IMR-90 (cell line): ENCODE results near the gene TRAPPC3. TPM values are rescaled to one million over a fixed set of nuclear protein-coding genes. Genes with fewer than 3 reads are reported as not detected.

ENCODE experiments used
- ATAC-seq: fragments of 200-7000 bp; cut with Tn5 transposase; 2 replicates; pipeline ENCODE4 v1.9.1; 2020; ENCODE audit warnings: low read depth, mild to moderate bottlenecking, moderate library complexity
- BruUV-seq: library from RNA; stranded (reverse); fragments of 400-500 nt; replicated peaks from 2 replicates; lab custom pipeline; 2021; lab: Mats Ljungman, UMichigan
- CTCF ChIA-PET: fragments of 300-600 bp; formaldehyde crosslinking; extraction: SDS; loops from one replicate; lab custom pipeline; 2021; ENCODE audit warnings: antibody characterized with exemption; lab: Yijun Ruan, JAX
- POLR2A ChIA-PET: fragments of 300-600 bp; sonication (Branson Sonifier 250); formaldehyde crosslinking; loops from one replicate; lab custom pipeline; 2022; ENCODE audit warnings: antibody characterized with exemption; ENCODE audit not compliant: unreplicated experiment; lab: Charles Lee
- DNase-seq: peaks from one replicate; pipeline ENCODE4 v3.0.0; 2013
- H2AFZ ChIP-seq: replicated peaks from 2 replicates; pipeline ENCODE3; 2013; ENCODE audit warnings: low read length, mild to moderate bottlenecking; ENCODE audit not compliant: poor library complexity
- H2AK5ac ChIP-seq: 2 replicates; pipeline ENCODE4 v1.6.1; 2013; ENCODE audit warnings: low read depth, low read length, inconsistent platforms
- H2AK9ac ChIP-seq: replicated peaks from 2 replicates; pipeline ENCODE3; 2013; ENCODE audit warnings: mild to moderate bottlenecking, low read depth, low read length, moderate library complexity; ENCODE audit not compliant: poor library complexity
- H2BK120ac ChIP-seq: 2 replicates; pipeline ENCODE4 v1.6.1; 2013; ENCODE audit warnings: low read depth, low read length, inconsistent platforms
- H2BK15ac ChIP-seq: 3 replicates; pipeline ENCODE4 v1.6.1; 2013; ENCODE audit warnings: low read depth, low read length, inconsistent platforms
- H2BK20ac ChIP-seq: 2 replicates; pipeline ENCODE4 v1.6.1; 2013; ENCODE audit warnings: low read depth, mild to moderate bottlenecking, inconsistent platforms, low read length, moderate library complexity
- H2BK5ac ChIP-seq: 2 replicates; pipeline ENCODE4 v1.6.1; 2013; ENCODE audit warnings: mild to moderate bottlenecking, low read depth, low read length, inconsistent platforms; ENCODE audit not compliant: poor library complexity, severe bottlenecking
- H3K14ac ChIP-seq: replicated peaks from 2 replicates; pipeline ENCODE4 v1.6.1; 2013; ENCODE audit warnings: low read depth, low read length, inconsistent platforms
- H3K18ac ChIP-seq: 2 replicates; pipeline ENCODE4 v1.6.1; 2013; ENCODE audit warnings: low read depth, low read length, control low read depth
- H3K23ac ChIP-seq: 2 replicates; pipeline ENCODE4 v1.6.1; 2013; ENCODE audit warnings: low read depth, low read length, inconsistent platforms
- H3K27ac ChIP-seq: 2 replicates; pipeline ENCODE4 v1.5.1; 2013; ENCODE audit warnings: mild to moderate bottlenecking, control low read depth, low read length; ENCODE audit not compliant: insufficient read depth
- H3K27me3 ChIP-seq: 2 replicates; pipeline ENCODE4 v1.6.1; 2013; ENCODE audit warnings: low read length; ENCODE audit not compliant: control insufficient read depth, insufficient read depth
- H3K36me3 ChIP-seq: 2 replicates; pipeline ENCODE4 v1.6.1; 2013; ENCODE audit warnings: low read length, mixed read lengths; ENCODE audit not compliant: control insufficient read depth, insufficient read depth
- H3K4ac ChIP-seq: 2 replicates; pipeline ENCODE4 v1.6.1; 2013; ENCODE audit warnings: low read depth, low read length, inconsistent platforms
- H3K4me1 ChIP-seq: 2 replicates; pipeline ENCODE4 v1.6.1; 2013; ENCODE audit warnings: low read length, mixed read lengths; ENCODE audit not compliant: control insufficient read depth, insufficient read depth
- H3K4me2 ChIP-seq: 2 replicates; pipeline ENCODE4 v1.6.1; 2013; ENCODE audit warnings: low read depth, mild to moderate bottlenecking, control low read depth, low read length, moderate library complexity
- H3K4me3 ChIP-seq: 2 replicates; pipeline ENCODE4 v1.5.1; 2013; ENCODE audit warnings: low read depth, mild to moderate bottlenecking, control low read depth, low read length, moderate library complexity; ENCODE audit not compliant: insufficient read depth
- H3K56ac ChIP-seq: 2 replicates; pipeline ENCODE4 v1.6.1; 2013; ENCODE audit warnings: low read length, inconsistent platforms; ENCODE audit not compliant: insufficient read depth; ENCODE audit errors: extremely low read depth
- H3K79me1 ChIP-seq, 2 experiments: 2 replicates each; pipeline ENCODE4 v1.6.1; 2013; ENCODE audit warnings: low read length in 2 of 2, inconsistent platforms in 1 of 2, low read depth in 1 of 2
- H3K9ac ChIP-seq: 2 replicates; pipeline ENCODE4 v1.6.1; 2013; ENCODE audit warnings: low read depth, low read length, control low read depth
- H3K9me1 ChIP-seq: 2 replicates; pipeline ENCODE4 v1.6.1; 2013; ENCODE audit warnings: low read length, inconsistent platforms; ENCODE audit not compliant: insufficient read depth
- H3K9me3 ChIP-seq: 2 replicates; pipeline ENCODE4 v1.6.1; 2013; ENCODE audit warnings: low read length; ENCODE audit not compliant: control insufficient read depth, insufficient read depth
- H4K20me1 ChIP-seq: 2 replicates; pipeline ENCODE4 v1.6.1; 2013; ENCODE audit warnings: low read length, inconsistent platforms; ENCODE audit not compliant: insufficient read depth
- H4K5ac ChIP-seq: 2 replicates; pipeline ENCODE4 v1.6.1; 2013; ENCODE audit warnings: mild to moderate bottlenecking, low read depth, low read length, control low read depth
- H4K8ac ChIP-seq, 2 experiments: 2 replicates each; pipeline ENCODE4 v1.6.1; 2013; ENCODE audit warnings: low read depth in 2 of 2, low read length in 2 of 2, control low read depth in 1 of 2, inconsistent platforms in 1 of 2
- H4K91ac ChIP-seq: 2 replicates; pipeline ENCODE4 v1.6.1; 2013; ENCODE audit warnings: low read depth, low read length, inconsistent platforms; ENCODE audit not compliant: insufficient read depth
- BHLHE40 ChIP-seq: fragments of 150-350 bp; IDR thresholded peaks from 2 replicates; pipeline ENCODE4 v1.6.1; 2016; ENCODE audit warnings: mild to moderate bottlenecking, low read depth, low read length
- CEBPB ChIP-seq: IDR thresholded peaks from 2 replicates; pipeline ENCODE4 v1.6.1; 2012; ENCODE audit warnings: low read depth, low read length, improper control_type of control experiment
- FOS ChIP-seq: fragments of 150-350 bp; IDR thresholded peaks from 2 replicates; pipeline ENCODE4 v1.6.1; 2016; ENCODE audit warnings: low read depth, low read length
- MAFK ChIP-seq: IDR thresholded peaks from 2 replicates; pipeline ENCODE4 v1.6.1; 2012; ENCODE audit warnings: low read depth, low read length, improper control_type of control experiment
- MXI1 ChIP-seq: IDR thresholded peaks from 2 replicates; pipeline ENCODE4 v1.6.1; 2012; ENCODE audit warnings: low read depth, mild to moderate bottlenecking, low read length, moderate library complexity, borderline replicate concordance
- RAD21 ChIP-seq: IDR thresholded peaks from 2 replicates; pipeline ENCODE4 v1.6.1; 2012; ENCODE audit warnings: low read length, improper control_type of control experiment
- RCOR1 ChIP-seq: IDR thresholded peaks from 2 replicates; pipeline ENCODE4 v1.6.1; 2012; ENCODE audit warnings: mild to moderate bottlenecking, low read length, improper control_type of control experiment; ENCODE audit not compliant: insufficient replicate concordance
- SMC3 ChIP-seq: fragments of 150-350 bp; IDR thresholded peaks from 2 replicates; pipeline ENCODE4 v1.6.1; 2016; ENCODE audit warnings: low read depth, mild to moderate bottlenecking, antibody characterized with exemption, low read length, moderate library complexity
- WGBS, 2 experiments: methylation state at CpG; one replicate each; pipeline versions ENCODE4 v1.1.5 to v1.1.7; 2013; ENCODE audit warnings: missing lambda C conversion rate in 2 of 2; ENCODE audit not compliant: insufficient read length in 1 of 2; ENCODE audit errors: extremely low coverage in 2 of 2; 5-methylcytosine and 5-hydroxymethylcytosine counted together
- dilution Hi-C: fragments of 300-500 bp; cut with HindIII; formaldehyde crosslinking; loops from one replicate; pipeline ENCODE4 v1.14.3; 2018; ENCODE audit warnings: low sequenced_read_pairs; ENCODE audit not compliant: unreplicated experiment
- in situ Hi-C: fragments of 300-500 bp; cut with MboI; formaldehyde crosslinking; loops from 3 replicates; pipeline ENCODE4 v1.14.3; 2019; ENCODE audit warnings: low sequenced_read_pairs, inconsistent platforms, mixed read lengths
- intact Hi-C: fragments of 100-400 bp; cut with micrococcal nuclease; formaldehyde crosslinking; loops from 2 replicates; pipeline ENCODE4 v1.10.0; 2022
- polyA plus RNA-seq, 3 experiments: library from polyadenylated mRNA; depleted of rRNA; stranded (reverse); fragments of >200 nt; gene quantifications; 2 replicates each; pipeline ENCODE4 v1.2.3, GENCODE V29; 2012; ENCODE audit warnings: low replicate concordance in 1 of 3
- total RNA-seq: library from RNA; depleted of rRNA; stranded (reverse); fragments of >200 nt; gene quantifications from 2 replicates; pipeline ENCODE4 v1.2.3, GENCODE V29; 2012
- TF ChIP-seq, protein P1 (sequence below): conservative IDR thresholded peaks from 2 replicates; pipeline ENCODE4 v1.5.1; 2012; ENCODE audit warnings: mild to moderate bottlenecking, low read depth, low read length, improper control_type of control experiment
- TF ChIP-seq, protein P2 (sequence below): fragments of 150-350 bp; IDR thresholded peaks from 2 replicates; pipeline ENCODE4 v1.6.1; 2017; ENCODE audit warnings: mild to moderate bottlenecking, antibody characterized with exemption, low read length, low read depth

Gene TRAPPC3
- total and polyA plus RNA-seq, 2 of the 4 experiments (the other 2 are of a cell fraction), result 76.0 to 77.8 TPM

DNA sequence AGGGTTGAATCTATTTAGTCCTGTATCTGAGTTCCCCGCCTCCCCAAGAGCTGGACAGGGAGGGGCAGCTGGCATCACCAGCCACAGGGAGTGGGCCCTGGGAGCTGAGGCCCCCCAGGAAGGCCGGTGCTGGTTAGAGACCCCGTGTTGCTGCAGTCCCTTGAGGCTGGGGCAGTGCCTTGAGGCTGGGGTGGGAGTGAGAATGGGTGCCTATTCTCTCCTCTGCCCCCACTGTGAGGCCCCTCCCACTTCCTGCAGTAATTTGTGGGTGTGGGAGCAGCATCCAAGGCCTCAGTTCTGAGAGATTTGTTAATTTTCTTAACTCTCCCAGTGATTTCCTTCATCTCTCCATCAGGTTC, 2.5 kb upstream of the TRAPPC3 start:
- peak overlapping the region; percentile 63 for H3K27ac ChIP-seq
- ChIA-PET CTCF (no interaction called here), POLR2A (no interaction called here)
- in situ Hi-C loops (loop anchor here (5.0 kb wide), 1 partner anchor 135 kb away; no protein-coding TSS in a partner anchor), dilution Hi-C loops (no loop called here), intact Hi-C loops (no loop called here)
- peak overlapping the region; percentile 91 for H2AFZ ChIP-seq
- no peaks in the 10 kb centered on the region for H3K9me3 ChIP-seq
- no peak overlapping the region for H3K4me3 ChIP-seq
- H3K14ac ChIP-seq, result peak overlapping the region; percentile 85
- peak overlapping the region; percentile 81 for H4K91ac ChIP-seq
- ATAC-seq, result no peak
- TF ChIP-seq, protein P1, sequence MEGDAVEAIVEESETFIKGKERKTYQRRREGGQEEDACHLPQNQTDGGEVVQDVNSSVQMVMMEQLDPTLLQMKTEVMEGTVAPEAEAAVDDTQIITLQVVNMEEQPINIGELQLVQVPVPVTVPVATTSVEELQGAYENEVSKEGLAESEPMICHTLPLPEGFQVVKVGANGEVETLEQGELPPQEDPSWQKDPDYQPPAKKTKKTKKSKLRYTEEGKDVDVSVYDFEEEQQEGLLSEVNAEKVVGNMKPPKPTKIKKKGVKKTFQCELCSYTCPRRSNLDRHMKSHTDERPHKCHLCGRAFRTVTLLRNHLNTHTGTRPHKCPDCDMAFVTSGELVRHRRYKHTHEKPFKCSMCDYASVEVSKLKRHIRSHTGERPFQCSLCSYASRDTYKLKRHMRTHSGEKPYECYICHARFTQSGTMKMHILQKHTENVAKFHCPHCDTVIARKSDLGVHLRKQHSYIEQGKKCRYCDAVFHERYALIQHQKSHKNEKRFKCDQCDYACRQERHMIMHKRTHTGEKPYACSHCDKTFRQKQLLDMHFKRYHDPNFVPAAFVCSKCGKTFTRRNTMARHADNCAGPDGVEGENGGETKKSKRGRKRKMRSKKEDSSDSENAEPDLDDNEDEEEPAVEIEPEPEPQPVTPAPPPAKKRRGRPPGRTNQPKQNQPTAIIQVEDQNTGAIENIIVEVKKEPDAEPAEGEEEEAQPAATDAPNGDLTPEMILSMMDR, result no peak
- TF ChIP-seq MXI1 (no peak), CEBPB (no peak), RAD21 (no peak), FOS (no peak), RCOR1 (no peak), SMC3 (no peak), MAFK (no peak), BHLHE40 (no peak)
- TF ChIP-seq, protein P2, sequence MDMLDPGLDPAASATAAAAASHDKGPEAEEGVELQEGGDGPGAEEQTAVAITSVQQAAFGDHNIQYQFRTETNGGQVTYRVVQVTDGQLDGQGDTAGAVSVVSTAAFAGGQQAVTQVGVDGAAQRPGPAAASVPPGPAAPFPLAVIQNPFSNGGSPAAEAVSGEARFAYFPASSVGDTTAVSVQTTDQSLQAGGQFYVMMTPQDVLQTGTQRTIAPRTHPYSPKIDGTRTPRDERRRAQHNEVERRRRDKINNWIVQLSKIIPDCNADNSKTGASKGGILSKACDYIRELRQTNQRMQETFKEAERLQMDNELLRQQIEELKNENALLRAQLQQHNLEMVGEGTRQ, result no peak
- peak overlapping the region; percentile 85; the same call in 1 of the 2 replicates for H2BK20ac ChIP-seq
- peak overlapping the region; percentile 83; the same call in 1 of the 2 replicates for H3K23ac ChIP-seq
- H3K9ac ChIP-seq, result no peak overlapping the region; the same call in 1 of the 2 replicates
- peak overlapping the region; percentile 74 for H4K5ac ChIP-seq
- H2BK120ac ChIP-seq, result peak overlapping the region; percentile 88
- H3K79me1 ChIP-seq, result peaks cover 12 to 49% of the 10 kb centered on the region in 2 experiments; a peak in 3 of 4 replicates
- H2AK9ac ChIP-seq, result peak overlapping the region; percentile 83
- H3K9me1 ChIP-seq, result peaks cover 20% of the 10 kb centered on the region
- no peak overlapping the region; the same call in 1 of the 2 replicates for H3K56ac ChIP-seq
- no TSS peak for BruUV-seq
- H4K8ac ChIP-seq, result peak overlapping the region; percentile 17 to 92; a peak in 3 of 4 replicates
- H3K4ac ChIP-seq, result peak overlapping the region; percentile 95
- peaks cover 22% of the 10 kb centered on the region for H3K4me1 ChIP-seq
- H3K18ac ChIP-seq, result peak overlapping the region; percentile 59; the same call in 1 of the 2 replicates
- H2BK5ac ChIP-seq, result peak overlapping the region; percentile 83
- WGBS, 2 experiments, result no CpG with 5 or more reads among the region's 3 CpGs
- H3K36me3 ChIP-seq, result no peaks in the 10 kb centered on the region
- H3K27me3 ChIP-seq, result no peaks in the 10 kb centered on the region
- peaks cover 8% of the 10 kb centered on the region for H4K20me1 ChIP-seq
- no peak overlapping the region for H3K4me2 ChIP-seq
- DNase-seq, result no peak
- peak overlapping the region; percentile 74; the same call in 2 of the 3 replicates for H2BK15ac ChIP-seq
- H2AK5ac ChIP-seq, result peak overlapping the region; percentile 97; the same call in 1 of the 2 replicates
